CD4-positive, alpha-beta T cell treated with Interleukin-21 for 1 hour (primary cell): ENCODE data around the gene HSPA9.

ENCODE experiments used
- DNase-seq: peaks from one replicate; pipeline ENCODE4 v3.0.0-alpha.2; 2020

Gene HSPA9

GRCh38 chr5:138594305-138595058 is 19.3 kb upstream of the HSPA9 start:
- DNase-seq: no peak

DNA sequence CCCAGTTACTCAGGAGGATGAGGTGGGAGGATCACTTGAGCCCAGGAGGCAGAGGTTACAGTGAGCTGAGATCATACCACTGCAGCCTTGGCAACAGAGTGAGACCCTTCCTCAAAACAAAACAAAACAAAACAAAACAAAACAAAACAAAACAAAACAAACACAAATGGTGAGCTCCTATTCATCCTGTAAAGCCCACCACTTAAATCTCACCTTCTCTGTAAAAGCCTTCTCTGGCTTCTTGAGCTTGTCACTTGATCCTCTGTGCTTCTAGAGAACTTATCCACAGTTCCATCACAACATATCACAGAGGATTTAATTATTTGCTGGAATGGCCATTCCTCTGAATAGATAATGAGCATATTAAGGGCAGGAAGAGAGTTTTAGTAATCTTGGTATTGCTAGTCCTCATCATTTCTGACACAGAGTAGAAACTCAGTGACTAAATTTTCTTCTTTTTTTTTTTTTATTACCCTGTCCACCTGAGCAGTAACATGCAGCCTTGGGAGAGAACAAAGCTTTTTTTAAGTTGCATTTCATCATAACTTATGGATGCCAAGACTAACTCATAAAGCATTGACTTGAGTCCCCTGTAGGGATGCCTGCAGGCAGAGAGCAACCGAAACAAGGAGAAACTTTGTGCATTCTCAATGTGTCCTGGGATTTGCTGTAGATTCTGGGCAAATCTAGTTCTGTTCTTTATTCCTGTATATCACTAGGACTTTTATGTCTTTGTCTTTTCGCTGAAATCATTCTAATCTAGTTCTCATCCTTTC is 13.0 kb upstream of the HSPA9 start:
- no peak for DNase-seq

- DNase-seq: no peak
These were observed 10.0 kb upstream of the HSPA9 start for GRCh38 chr5:138585157-138585556.

DNA sequence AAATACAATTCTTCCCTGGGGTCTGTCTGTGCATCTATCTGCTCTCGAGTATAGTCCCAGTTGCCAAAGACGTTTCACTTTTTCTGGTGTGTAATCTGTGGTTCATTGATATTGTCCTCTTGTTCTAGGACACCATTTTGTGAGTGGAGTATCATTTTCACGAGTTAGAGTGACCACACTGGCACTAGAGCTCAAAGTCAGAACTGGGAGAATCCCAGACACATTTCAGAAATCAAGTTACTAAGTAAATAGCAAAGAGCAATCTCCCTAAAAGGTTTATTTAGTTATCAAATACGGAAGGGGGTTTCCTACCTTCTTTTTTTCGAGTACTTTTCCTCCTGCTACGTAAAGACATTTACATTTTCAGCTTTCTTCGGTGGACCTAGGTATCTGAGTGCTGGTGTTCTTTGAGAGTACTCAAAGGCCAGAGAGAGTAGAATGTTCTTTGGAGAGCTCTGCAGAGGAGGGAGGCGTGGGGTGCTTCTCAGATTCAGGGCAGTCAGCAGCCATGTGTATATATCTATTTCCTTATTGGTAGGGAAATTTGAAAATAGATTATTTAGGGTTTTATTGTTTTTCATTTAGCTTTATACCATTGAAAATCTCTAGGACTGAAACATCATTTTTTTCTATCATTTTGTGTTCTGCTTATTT is 8.9 kb upstream of the HSPA9 start:
- no peak for DNase-seq

DNA sequence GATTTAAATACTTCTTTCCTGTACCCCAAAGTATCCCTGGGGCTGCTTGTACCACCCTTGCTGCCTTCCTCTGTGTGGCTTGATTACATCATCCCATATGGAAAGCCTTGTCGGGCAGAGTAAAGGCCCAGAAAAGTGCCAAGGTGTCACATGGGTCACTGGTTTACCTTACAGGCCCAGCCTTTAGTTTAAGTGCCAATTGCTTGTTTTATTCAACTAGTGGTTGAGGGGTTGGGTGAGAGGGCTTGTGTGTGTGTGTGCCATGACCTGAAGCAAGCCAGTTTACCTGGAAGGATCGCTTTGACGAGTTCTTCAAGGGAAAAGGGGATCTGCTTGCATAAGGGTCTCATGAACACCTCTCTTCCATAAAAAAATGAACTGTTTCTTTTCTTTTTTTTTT is 7.8 kb upstream of the HSPA9 start:
- DNase-seq: no peak

- DNase-seq: no peak
These were observed 5.6 kb upstream of the HSPA9 start for GRCh38 chr5:138580777-138581176.

- no peak for DNase-seq
These were observed 4.8 kb upstream of the HSPA9 start for GRCh38 chr5:138580001-138580400.

GRCh38 chr5:138579517-138579863 is 4.3 kb upstream of the HSPA9 start:
- DNase-seq: no peak

DNA sequence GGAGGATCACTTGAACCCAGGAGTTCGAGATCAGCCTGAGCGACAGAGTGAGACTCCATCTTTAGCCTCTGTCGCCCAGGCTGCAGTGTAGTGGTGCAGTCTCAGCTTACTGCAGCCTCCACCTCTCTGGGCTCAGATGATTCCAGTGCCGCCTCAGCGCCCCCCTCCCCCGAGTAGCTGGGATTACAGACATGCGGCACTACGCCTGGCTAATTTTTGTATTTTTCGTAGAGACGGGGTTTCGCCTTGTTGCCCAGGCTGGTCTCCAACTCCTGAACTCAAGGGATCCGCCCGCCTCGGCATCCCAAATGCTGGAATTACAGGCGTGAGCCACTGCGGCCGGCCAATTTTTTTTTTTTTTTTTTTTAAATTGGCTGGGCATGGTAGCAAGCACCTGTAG is 2.3 kb upstream of the HSPA9 start:
- no peak for DNase-seq

- no peak for DNase-seq
These were observed 432 bp downstream of the HSPA9 start for GRCh38 chr5:138574744-138575193.

DNA sequence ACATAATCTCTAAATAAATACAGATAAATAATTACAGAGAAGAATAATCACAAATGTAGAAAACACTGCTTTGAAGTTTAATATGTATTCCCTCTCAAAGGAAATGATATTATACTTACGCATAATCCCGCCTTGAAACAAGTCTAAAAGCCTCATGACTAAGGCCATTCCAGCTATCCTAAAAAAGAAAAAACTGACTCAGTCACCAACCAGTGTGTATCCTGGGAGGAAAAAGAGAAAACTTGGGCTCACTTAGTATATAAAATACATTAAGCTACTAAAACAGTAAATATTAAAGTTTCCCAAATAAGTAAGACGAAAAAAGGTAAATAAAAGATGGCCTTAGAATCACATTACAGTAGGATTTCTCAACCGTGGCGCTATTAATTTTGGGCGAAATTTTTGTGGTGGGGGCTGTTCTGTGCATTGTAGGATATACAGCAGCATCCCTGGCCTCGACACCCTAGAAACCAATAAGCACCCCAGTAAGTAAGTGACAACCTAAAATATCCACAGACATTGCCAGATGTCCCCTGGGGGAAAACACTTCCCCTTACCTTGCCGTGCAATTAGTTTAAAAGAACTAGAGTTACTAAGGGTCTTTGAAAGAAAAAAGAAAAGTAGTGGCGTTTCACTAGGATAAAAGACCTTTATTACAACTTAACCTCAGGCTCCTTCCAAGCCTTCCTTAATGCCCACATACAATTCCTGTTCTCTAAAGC is 1.1 kb downstream of the HSPA9 start:
- DNase-seq: no peak

- no peak for DNase-seq
These were observed 2.0 kb downstream of the HSPA9 start for GRCh38 chr5:138573223-138573622.

- DNase-seq: no peak
These were observed 4.3 kb downstream of the HSPA9 start for GRCh38 chr5:138570871-138571270.

- DNase-seq: no peak
These were observed 5.4 kb downstream of the HSPA9 start for GRCh38 chr5:138569782-138570181.

GRCh38 chr5:138568061-138568824 is 7.0 kb downstream of the HSPA9 start:
- DNase-seq: no peak

- DNase-seq: no peak
These were observed 8.4 kb downstream of the HSPA9 start for GRCh38 chr5:138566792-138567191.

- peak; percentile 79 for DNase-seq
These were observed 9.9 kb downstream of the HSPA9 start for GRCh38 chr5:138565100-138565821.

DNA sequence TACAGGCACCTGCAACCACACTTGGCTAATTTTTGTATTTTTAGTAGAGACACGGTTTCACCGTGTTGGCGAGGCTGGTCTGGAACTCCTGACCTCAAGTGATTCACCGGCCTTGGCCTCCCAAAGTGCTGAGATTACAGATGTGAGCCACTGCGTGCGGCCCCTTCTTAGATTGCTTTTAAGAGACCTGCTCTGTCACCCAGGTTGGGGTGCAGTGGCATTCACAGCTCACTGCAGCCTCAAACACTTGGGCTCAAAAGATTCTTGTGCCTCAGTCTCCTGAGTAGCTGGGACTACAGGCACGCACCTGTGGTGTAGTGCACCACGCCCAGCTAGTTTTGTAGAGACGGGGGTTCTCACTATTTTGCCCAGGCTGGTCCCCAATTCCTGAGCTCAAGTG is 11.0 kb downstream of the HSPA9 start:
- DNase-seq: no peak

DNA sequence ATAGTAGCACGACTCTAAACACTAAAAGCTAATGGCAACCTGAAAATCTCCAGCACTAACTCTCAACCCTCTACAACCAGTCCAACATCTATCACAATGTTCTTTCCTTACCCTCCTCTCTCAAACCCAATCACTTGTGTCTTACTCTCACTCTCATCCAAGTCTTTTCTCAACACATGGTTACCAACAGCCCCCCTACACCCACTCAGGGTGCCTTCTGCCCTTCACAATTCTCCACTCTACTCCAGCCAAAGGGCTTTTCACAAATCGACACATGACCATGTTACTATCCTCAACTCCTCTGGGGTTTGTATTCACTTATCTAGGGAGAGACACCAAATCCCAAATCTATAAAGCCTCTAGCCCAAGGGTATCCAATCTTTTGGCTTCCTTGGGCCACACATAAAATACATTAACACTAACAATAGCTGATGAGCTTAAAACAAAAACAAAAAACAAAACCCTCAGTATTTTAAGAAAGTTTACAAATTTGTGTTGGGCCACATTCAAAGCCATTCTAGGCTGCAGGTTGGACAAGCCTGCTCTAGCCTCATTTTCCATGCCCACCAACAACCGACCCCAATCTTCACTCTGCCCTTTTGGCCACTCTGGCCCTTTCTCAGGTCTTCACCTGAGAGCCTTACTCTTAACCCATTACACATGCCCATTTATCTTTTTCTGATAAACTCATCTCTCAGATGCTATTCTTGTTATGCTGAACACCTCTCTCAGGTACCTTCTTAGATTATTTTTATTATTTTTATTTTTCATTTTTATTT is 11.7 kb downstream of the HSPA9 start:
- no peak for DNase-seq

GRCh38 chr5:138560971-138561370 is 14.2 kb downstream of the HSPA9 start:
- DNase-seq: no peak

DNA sequence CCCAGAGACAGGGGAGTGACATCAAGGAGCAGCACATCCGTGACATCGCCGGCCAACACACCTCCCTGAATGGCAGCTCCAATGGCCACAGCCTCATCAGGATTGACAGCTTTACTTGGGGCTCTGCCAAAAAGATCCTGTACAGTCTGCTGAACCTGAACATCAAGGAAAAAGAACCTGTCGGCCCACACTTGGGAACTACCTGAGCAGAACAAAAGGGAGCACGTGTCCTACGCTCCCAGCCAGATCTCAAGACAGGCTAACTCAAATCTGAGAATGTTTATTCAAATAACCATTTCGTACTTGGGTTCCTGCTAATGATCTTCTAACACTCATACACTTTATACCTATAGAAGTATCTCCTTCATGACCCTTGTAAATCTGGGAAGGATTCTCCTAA is 15.3 kb downstream of the HSPA9 start:
- no peak for DNase-seq
